Upper lobe of right lung (tissue), 1 donor: ENCODE measurements around the gene MAP3K6. TPM values are rescaled to one million over a fixed set of nuclear protein-coding genes. Genes with fewer than 3 reads are reported as not detected.

Experiments
- ATAC-seq: fragments of 200-7000 bp; cut with Tn5 transposase; one replicate; pipeline ENCODE4 v1.9.1; 2020; ENCODE audit warnings: mild to moderate bottlenecking, moderate library complexity
- DNase-seq: peaks from one replicate; pipeline ENCODE4 v3.0.0-alpha.2; 2020
- H3K27ac ChIP-seq: fragments of 200-600 bp; one replicate; pipeline ENCODE4 v1.8.0; 2022
- H3K27me3 ChIP-seq: fragments of 200-600 bp; one replicate; pipeline ENCODE4 v1.8.0; 2022; ENCODE audit warnings: mild to moderate bottlenecking
- H3K36me3 ChIP-seq: fragments of 200-600 bp; one replicate; pipeline ENCODE4 v1.8.0; 2022
- H3K4me1 ChIP-seq: fragments of 200-600 bp; one replicate; pipeline ENCODE4 v1.8.0; 2022
- H3K4me3 ChIP-seq: fragments of 200-600 bp; one replicate; pipeline ENCODE4 v1.8.0; 2022; ENCODE audit warnings: mild to moderate bottlenecking
- H3K9me3 ChIP-seq: fragments of 200-600 bp; one replicate; pipeline ENCODE4 v1.8.0; 2022
- CTCF ChIP-seq: fragments of 200-600 bp; IDR thresholded peaks from one replicate; pipeline ENCODE4 v1.8.0; 2022; ENCODE audit warnings: antibody characterized with exemption
- intact Hi-C: fragments of 100-400 bp; cut with DNase I; formaldehyde crosslinking; loops from one replicate; pipeline ENCODE4 v1.11.0; 2022
- total RNA-seq: library from RNA; stranded (reverse); fragmentation: NEBNext Ultra II Directional; extraction: Animal tissue kit (Norgen Biotek cat#: 25700); gene quantifications from one replicate; pipeline ENCODE4 v1.2.1, GENCODE V29; 2021
- donor health status: DM: no; HTN: yes; CAD: no; lungs with severe emphysema.

The MAP3K6 gene
- total RNA-seq, 1 donor from 2014 or later, result 144 TPM

- H3K36me3 ChIP-seq, result peaks cover 22% of the 10 kb centered on the region
- peak overlapping the region; percentile 75 for H3K27ac ChIP-seq
- intact Hi-C loops, result no loop called here
- no peaks in the 10 kb centered on the region for H3K9me3 ChIP-seq
- no peak for TF ChIP-seq CTCF
- peak; percentile 73 for DNase-seq
- no peak overlapping the region for H3K4me3 ChIP-seq
- peaks cover 54% of the 10 kb centered on the region for H3K4me1 ChIP-seq
- peak; percentile 12 for ATAC-seq
- no peaks in the 10 kb centered on the region for H3K27me3 ChIP-seq
Measured at GRCh38 chr1:27403065-27403726, 36.4 kb upstream of the MAP3K6 start.

- H3K27ac ChIP-seq, result peak overlapping the region; percentile 75
- H3K27me3 ChIP-seq, result no peaks in the 10 kb centered on the region
- peaks cover 14% of the 10 kb centered on the region for H3K36me3 ChIP-seq
- H3K9me3 ChIP-seq, result no peaks in the 10 kb centered on the region
- intact Hi-C loops, result no loop called here
- no peak overlapping the region for H3K4me3 ChIP-seq
- ATAC-seq, result peak; percentile 87
- peaks cover 54% of the 10 kb centered on the region for H3K4me1 ChIP-seq
- peak; percentile 71 for TF ChIP-seq CTCF
- peak; percentile 91 for DNase-seq
Measured at GRCh38 chr1:27402349-27402754, 35.6 kb upstream of the MAP3K6 start.

GRCh38 chr1:27400963-27401341, 34.2 kb upstream of the MAP3K6 start:
- H3K9me3 ChIP-seq, result no peaks in the 10 kb centered on the region

GRCh38 chr1:27400082-27400962, 33.6 kb upstream of the MAP3K6 start:
- DNase-seq (no peak), ATAC-seq (no peak)
- Histone ChIP-seq H3K27ac (no peak overlapping the region), H3K36me3 (no peaks in the 10 kb centered on the region), H3K4me1 (peaks cover 47% of the 10 kb centered on the region), H3K27me3 (no peaks in the 10 kb centered on the region), H3K9me3 (no peaks in the 10 kb centered on the region), H3K4me3 (no peak overlapping the region)
- intact Hi-C loops, result no loop called here
- TF ChIP-seq CTCF, result no peak

More at GRCh38 chr1:27400963-27401341, 34.2 kb upstream of the MAP3K6 start:
- TF ChIP-seq CTCF, result no peak
- intact Hi-C loops, result no loop called here
- ATAC-seq (no peak), DNase-seq (no peak)
- H3K27ac ChIP-seq, result no peak overlapping the region
- H3K4me3 ChIP-seq, result no peak overlapping the region
- peaks cover 53% of the 10 kb centered on the region for H3K4me1 ChIP-seq
- H3K36me3 ChIP-seq, result no peaks in the 10 kb centered on the region
- no peaks in the 10 kb centered on the region for H3K27me3 ChIP-seq

GRCh38 chr1:27399251-27400025, 32.7 kb upstream of the MAP3K6 start:
- H3K27ac ChIP-seq, result no peak overlapping the region
- H3K9me3 ChIP-seq, result no peaks in the 10 kb centered on the region
- TF ChIP-seq CTCF, result no peak
- H3K27me3 ChIP-seq, result no peaks in the 10 kb centered on the region
- intact Hi-C loops, result loop anchor here (10.0 kb wide), 2 partner anchors 205 to 265 kb away; partner anchors contain the start of gene AHDC1
- no peak overlapping the region for H3K4me3 ChIP-seq
- ATAC-seq (no peak), DNase-seq (no peak)
- H3K4me1 ChIP-seq, result peaks cover 42% of the 10 kb centered on the region
- no peaks in the 10 kb centered on the region for H3K36me3 ChIP-seq
